A673 (cell line): Measurements from ENCODE around the gene XRCC1. TPM values are rescaled to one million over a fixed set of nuclear protein-coding genes. Genes with fewer than 3 reads are reported as not detected.

Source experiments
- BruUV-seq: library from RNA; stranded (reverse); fragments of 400-500 nt; replicated peaks from 2 replicates; lab custom pipeline; 2021; lab: Mats Ljungman, UMichigan
- CTCF ChIA-PET: fragments of 300-600 bp; sonication (Branson Sonifier 250); formaldehyde crosslinking; loops from one replicate; lab custom pipeline; 2022; ENCODE audit warnings: antibody characterized with exemption; lab: Charles Lee
- POLR2A ChIA-PET: fragments of 300-600 bp; sonication (Branson Sonifier 250); formaldehyde crosslinking; loops from one replicate; lab custom pipeline; 2022; ENCODE audit warnings: antibody characterized with exemption; ENCODE audit not compliant: low non-redundant PET; lab: Charles Lee
- DNase-seq: peaks from one replicate; pipeline ENCODE4 v3.0.0-alpha.2; 2015; ENCODE audit warnings: low spot score
- H3K27ac ChIP-seq: fragments of 200-600 bp; sonication (generic); 2 replicates; pipeline ENCODE4 v1.5.1; 2016; ENCODE audit warnings: mixed run types, low read depth, mild to moderate bottlenecking, mixed read lengths, antibody characterized with exemption, low read length; ENCODE audit not compliant: poor library complexity, severe bottlenecking
- H3K27me3 ChIP-seq: fragments of 200-600 bp; sonication (generic); replicated peaks from 2 replicates; pipeline ENCODE4 v1.6.1; 2017; ENCODE audit warnings: mixed run types, low read depth, mild to moderate bottlenecking, mixed read lengths, antibody characterized with exemption, low read length; ENCODE audit not compliant: insufficient read depth, poor library complexity
- H3K36me3 ChIP-seq: fragments of 200-600 bp; sonication (generic); 2 replicates; pipeline ENCODE4 v1.6.1; 2016; ENCODE audit warnings: mixed run types, mild to moderate bottlenecking, mixed read lengths, antibody characterized with exemption, low read length; ENCODE audit not compliant: insufficient read depth, poor library complexity, severe bottlenecking
- H3K4me1 ChIP-seq: fragments of 200-600 bp; sonication (generic); 2 replicates; pipeline ENCODE4 v1.6.1; 2017; ENCODE audit warnings: mixed run types, mild to moderate bottlenecking, mixed read lengths, antibody characterized with exemption, low read length; ENCODE audit not compliant: insufficient read depth, poor library complexity, severe bottlenecking
- H3K4me3 ChIP-seq: fragments of 200-600 bp; sonication (generic); 2 replicates; pipeline ENCODE4 v1.5.1; 2016; ENCODE audit warnings: low read depth, mixed run types, mild to moderate bottlenecking, mixed read lengths, low read length; ENCODE audit not compliant: poor library complexity, severe bottlenecking
- H3K9me3 ChIP-seq: fragments of 200-600 bp; sonication (generic); 2 replicates; pipeline ENCODE4 v1.6.1; 2016; ENCODE audit warnings: mixed run types, low read depth, mild to moderate bottlenecking, mixed read lengths, antibody characterized with exemption, low read length; ENCODE audit not compliant: poor library complexity, severe bottlenecking
- EZH2 ChIP-seq: fragments of 200-600 bp; sonication (generic); IDR thresholded peaks from 2 replicates; pipeline ENCODE4 v1.6.1; 2017; ENCODE audit warnings: borderline replicate concordance, low read depth, mild to moderate bottlenecking, mixed read lengths, antibody characterized with exemption, low read length; ENCODE audit not compliant: poor library complexity, severe bottlenecking
- intact Hi-C: fragments of 100-400 bp; cut with micrococcal nuclease; formaldehyde crosslinking; loops from one replicate; pipeline ENCODE4 v1.10.0; 2022; ENCODE audit not compliant: unreplicated experiment
- total RNA-seq: library from RNA; stranded (reverse); gene quantifications from 2 replicates; pipeline ENCODE4 v1.2.3, GENCODE V29; 2021
- TF ChIP-seq, protein P1 (sequence below): fragments of 300-800, 200-600 bp; sonication (generic); conservative IDR thresholded peaks from 2 replicates; pipeline ENCODE4 v1.5.1; 2017; ENCODE audit warnings: low read depth, mild to moderate bottlenecking, antibody characterized with exemption, low read length, moderate library complexity, mixed read lengths

Gene XRCC1
- total RNA-seq, 1 experiment from 2014 or later: 69.4 TPM

DNA sequence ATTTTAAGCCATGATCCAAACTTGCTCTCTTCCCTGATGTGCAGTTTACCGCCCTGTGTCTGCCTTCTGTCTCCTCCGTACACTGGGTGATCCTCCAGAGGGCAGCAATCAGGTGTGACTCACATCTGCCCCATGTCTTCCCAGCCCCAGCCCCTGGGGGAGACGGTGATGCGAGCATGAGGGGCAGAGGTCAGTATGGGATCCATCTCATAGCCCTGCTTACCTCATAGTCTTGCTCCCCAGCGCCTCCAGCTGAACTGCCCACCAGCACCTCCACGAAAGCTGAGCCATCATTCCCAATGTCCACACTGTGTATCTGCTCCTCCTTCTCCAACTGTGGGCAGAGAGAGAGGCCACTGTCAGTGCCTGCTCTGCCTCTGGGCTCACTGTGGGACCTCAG, 14.6 kb downstream of the XRCC1 start:
- TF ChIP-seq, protein P1, sequence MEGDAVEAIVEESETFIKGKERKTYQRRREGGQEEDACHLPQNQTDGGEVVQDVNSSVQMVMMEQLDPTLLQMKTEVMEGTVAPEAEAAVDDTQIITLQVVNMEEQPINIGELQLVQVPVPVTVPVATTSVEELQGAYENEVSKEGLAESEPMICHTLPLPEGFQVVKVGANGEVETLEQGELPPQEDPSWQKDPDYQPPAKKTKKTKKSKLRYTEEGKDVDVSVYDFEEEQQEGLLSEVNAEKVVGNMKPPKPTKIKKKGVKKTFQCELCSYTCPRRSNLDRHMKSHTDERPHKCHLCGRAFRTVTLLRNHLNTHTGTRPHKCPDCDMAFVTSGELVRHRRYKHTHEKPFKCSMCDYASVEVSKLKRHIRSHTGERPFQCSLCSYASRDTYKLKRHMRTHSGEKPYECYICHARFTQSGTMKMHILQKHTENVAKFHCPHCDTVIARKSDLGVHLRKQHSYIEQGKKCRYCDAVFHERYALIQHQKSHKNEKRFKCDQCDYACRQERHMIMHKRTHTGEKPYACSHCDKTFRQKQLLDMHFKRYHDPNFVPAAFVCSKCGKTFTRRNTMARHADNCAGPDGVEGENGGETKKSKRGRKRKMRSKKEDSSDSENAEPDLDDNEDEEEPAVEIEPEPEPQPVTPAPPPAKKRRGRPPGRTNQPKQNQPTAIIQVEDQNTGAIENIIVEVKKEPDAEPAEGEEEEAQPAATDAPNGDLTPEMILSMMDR: no peak
- no peak for TF ChIP-seq EZH2
- Histone ChIP-seq H3K27ac (peak overlapping the region; percentile 86), H3K4me3 (no peak overlapping the region), H3K36me3 (peaks cover 26% of the 10 kb centered on the region), H3K9me3 (no peaks in the 10 kb centered on the region), H3K4me1 (peaks cover 39% of the 10 kb centered on the region), H3K27me3 (no peaks in the 10 kb centered on the region)
- BruUV-seq: no TSS peak
- DNase-seq: no peak
- ChIA-PET POLR2A (interaction anchor here (0.6 kb wide), 1 partner anchor 25 kb away, joined by 6 read pairs; no protein-coding TSS in a partner anchor), CTCF (interaction anchor here (1.1 kb wide), 1 partner anchor 34 kb away, joined by 8 read pairs; no protein-coding TSS in a partner anchor)
- intact Hi-C loops: no loop called here

DNA sequence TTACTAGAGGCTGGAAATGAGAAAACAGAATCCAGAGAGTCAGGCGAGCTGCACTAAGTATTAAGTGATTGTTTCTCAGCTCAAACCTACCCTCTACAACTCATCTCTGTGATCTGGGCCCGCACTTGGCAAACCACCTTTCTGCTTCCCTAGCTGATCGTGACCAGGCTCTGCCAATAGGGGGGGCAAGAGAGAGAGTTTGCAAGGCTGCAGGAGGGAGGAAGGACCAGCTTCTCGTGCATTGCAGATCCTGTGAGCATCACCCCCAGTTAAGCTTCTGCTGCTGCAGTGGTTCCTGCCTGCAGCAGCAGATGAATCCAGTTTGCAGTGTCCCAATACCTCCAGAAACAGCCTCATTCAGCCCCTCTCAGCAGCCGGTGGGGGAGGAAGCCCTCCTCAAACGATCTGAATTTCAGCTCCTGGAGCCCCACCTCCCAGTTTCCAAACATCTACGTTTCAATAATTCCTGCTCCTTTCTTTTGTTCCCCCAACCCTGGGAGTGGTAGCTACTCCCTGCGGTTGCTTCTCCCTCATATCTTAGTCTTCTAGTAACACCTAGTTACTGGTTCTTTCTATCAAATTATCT, 20.0 kb downstream of the XRCC1 start:
- no peaks in the 10 kb centered on the region for H3K9me3 ChIP-seq
- H3K27ac ChIP-seq: peak overlapping the region; percentile 70
- no peak for TF ChIP-seq EZH2
- TF ChIP-seq, protein P1: peak; percentile 86
- no peaks in the 10 kb centered on the region for H3K27me3 ChIP-seq
- peak; percentile 88 for DNase-seq
- intact Hi-C loops: no loop called here
- POLR2A ChIA-PET: interaction anchor here (1.2 kb wide), 1 partner anchor 39 kb away, joined by 5 read pairs; no protein-coding TSS in a partner anchor
- BruUV-seq: no TSS peak
- H3K4me1 ChIP-seq: peaks cover 26% of the 10 kb centered on the region
- no peak overlapping the region for H3K4me3 ChIP-seq
- CTCF ChIA-PET: interaction anchor here (0.6 to 2.1 kb wide), 8 partner anchors 9 to 66 kb away, joined by 3 to 25 read pairs (median 4); partner anchors contain the start of genes PINLYP and XRCC1
- H3K36me3 ChIP-seq: peaks cover 39% of the 10 kb centered on the region

DNA sequence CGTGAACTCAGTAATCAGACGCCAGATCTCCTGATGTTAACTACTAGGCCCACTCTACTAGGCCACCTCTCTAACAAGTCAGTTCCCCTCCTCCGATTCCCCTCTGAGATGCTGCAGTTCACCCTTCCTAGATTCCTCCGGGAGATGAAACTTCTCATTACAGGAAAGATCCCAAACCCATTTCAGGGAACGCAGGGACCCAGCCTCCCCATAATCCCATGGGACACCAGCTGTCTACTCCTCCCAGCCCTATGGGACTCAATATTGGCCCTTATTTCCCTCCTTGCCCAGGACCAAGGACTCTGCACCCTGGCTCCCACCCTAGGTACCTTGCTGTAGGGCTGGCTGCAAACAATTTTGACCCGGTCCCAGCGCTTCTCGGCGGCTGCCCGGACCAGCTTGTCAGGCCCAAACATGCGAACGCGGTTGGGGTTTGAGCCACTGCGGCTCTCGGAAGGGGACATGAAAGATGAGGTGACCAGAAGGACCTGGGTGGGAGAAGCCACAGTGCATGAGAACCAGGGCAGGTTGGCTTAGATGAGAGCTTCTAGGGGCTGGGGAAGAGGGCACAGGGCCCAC, 20.9 kb downstream of the XRCC1 start:
- Histone ChIP-seq H3K27ac (peak overlapping the region; percentile 70), H3K27me3 (no peaks in the 10 kb centered on the region), H3K36me3 (peaks cover 41% of the 10 kb centered on the region), H3K4me3 (no peak overlapping the region), H3K9me3 (no peaks in the 10 kb centered on the region), H3K4me1 (peaks cover 26% of the 10 kb centered on the region)
- CTCF ChIA-PET: interaction anchor here (0.6 to 2.1 kb wide), 9 partner anchors 9 to 1135 kb away, joined by 3 to 25 read pairs (median 4); no protein-coding TSS in a partner anchor
- intact Hi-C loops: no loop called here
- POLR2A ChIA-PET: no interaction called here
- no peak for DNase-seq
- TF ChIP-seq EZH2: no peak
- TF ChIP-seq, protein P1: no peak
- BruUV-seq: no TSS peak
